NCI-H524 (cell line): ENCODE results near the gene RAI1.
A peak's percentile ranks its signal among the peaks of the same experiment; 100 is the strongest.
"Not testable (repeated sequence)": the region's sequence is repeated elsewhere in the genome, so short reads cannot be mapped to it uniquely, and the experiment has no call there.

Experiments used
- DNase-seq, 2 experiments: peaks; one replicate each; lab custom pipeline; 2025; lab: John Stamatoyannopoulos, UW

The RAI1 gene

GRCh38 chr17:17679748-17680147 is 1.5 kb upstream of the RAI1 start:
- no peak for DNase-seq

DNA sequence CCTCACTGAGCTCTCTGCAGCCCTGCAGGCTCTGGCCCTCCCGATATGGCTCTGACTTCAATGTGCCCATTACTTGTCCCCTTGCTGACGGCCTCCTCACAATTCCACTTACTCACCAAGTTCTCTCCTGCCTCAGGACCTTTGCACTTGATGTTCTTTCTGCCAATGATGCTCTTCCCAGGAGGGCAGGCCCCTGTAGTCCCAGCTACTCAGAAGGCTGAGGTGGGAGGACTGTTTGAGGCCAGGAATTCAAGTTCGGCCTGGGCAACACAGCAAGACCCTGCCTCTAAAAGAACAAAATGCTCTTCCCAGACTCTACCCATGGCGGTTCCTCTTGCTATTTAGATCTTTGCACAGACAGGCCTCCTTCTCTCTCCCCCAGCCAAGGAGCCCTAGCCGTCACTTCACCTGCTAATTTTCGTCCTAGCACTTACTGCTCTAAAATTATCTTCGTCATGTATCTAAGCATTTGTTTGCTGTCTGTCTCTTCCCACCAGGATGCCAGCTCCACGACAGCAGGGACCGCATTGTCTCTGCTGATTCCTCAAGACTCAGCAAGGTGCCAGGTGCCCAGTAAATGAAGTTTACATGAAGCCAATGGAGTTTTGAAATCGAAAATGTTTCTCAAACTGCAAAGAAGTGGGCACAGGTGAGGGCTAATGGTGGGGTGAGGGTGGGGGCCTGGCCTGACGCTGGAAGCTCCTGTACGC is 626 bp upstream of the RAI1 start:
- no peak for DNase-seq

DNA sequence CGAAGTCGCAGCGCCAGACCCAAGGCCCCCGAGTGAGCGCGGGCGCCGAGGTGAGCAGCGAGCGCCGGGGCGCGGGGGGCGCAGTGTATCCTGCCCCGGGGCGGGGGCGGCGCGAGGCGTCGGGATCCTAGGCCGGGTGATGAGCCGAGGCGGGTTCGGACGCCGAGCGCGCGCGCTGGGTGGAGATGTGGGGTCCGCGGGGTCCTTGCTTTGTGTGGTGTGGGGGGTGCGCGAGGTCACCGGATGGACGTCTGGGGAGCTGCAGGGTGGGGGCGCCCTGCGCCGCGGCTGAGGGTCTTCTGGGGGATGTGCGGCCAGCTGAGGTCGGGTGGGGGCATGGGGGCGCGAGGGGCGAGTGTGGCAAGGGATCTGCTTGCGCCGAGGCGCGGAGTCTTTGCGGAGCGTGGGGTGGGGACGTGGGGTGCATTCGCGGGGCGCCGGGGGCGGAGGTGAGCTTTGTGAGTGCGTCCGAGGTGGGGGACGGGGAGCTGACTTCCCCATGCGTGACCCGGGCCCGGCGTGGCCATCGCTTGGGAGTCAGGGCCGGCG is 560 bp downstream of the RAI1 start:
- DNase-seq, result peak in 1 of 2 experiments; percentile 41

DNA sequence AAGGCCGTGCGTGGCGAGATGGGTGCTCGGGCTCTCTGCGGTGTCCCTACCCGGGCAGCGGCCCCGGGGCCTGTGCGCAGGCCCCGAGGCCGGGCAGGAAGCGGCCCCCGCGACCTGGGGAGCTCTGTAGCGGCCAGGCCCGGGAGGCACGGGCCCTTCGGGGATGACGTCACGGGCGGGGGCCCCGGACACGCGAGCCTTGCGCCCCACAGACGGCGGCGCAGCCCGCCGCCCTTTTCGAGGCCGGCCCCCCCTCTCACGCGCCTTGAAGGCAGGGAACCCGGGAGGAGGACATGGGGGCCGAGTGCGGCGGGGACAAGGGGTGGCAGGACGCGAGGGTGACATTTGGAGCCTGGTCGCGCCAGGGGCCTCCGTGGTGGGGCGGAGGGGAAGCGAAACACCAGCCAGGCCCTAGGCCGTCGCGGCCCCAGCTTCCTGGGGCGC is 1.1 kb downstream of the RAI1 start:
- DNase-seq, result peak in 1 of 2 experiments; percentile 20

DNA sequence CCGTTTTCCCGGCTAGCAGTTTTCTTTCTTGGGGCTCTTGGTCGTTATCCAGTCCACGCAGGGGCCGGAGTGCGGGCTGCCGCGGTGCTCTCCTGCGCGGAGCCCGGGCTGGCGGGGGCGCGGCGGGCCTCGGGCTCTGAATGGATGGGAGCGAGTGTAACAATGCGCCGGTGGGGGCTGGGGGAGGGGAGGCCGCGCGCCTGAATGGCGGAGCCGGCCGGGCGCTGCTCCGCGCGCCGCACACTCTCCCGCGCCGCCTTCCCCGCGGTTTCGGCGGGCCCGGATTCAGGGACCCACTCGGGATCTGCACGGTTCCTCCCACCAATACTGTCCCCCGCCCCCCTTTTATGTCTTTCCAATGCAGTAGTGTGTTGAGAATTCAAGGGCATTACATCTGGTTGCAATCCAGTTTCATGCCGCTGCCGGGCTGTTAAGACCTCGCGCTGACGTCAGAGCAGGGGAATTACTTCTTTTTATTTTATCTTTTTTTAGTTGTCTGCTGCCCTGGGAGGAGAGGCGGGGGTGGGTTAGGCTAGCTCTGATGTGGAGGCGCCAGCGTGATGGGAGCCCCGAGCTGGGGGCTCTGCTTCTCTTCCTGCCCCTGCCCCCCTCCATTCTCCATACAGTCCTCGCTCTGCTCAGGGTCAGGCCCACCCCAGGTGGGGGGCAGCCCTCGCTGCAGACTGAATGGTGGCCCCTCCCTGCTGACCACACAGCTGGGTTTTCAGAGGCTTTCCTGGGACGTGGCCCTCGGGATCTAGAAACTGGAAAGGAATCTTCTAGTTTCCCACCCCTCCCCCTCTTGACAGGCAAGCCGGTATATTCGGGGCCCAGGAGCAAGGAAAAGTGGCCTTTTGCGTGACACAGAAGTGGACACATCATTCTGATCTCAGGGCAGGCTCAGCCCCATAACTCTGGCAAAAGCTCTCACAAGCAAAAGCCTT is 1.8 kb downstream of the RAI1 start:
- DNase-seq, result peak; percentile 24 to 33

DNA sequence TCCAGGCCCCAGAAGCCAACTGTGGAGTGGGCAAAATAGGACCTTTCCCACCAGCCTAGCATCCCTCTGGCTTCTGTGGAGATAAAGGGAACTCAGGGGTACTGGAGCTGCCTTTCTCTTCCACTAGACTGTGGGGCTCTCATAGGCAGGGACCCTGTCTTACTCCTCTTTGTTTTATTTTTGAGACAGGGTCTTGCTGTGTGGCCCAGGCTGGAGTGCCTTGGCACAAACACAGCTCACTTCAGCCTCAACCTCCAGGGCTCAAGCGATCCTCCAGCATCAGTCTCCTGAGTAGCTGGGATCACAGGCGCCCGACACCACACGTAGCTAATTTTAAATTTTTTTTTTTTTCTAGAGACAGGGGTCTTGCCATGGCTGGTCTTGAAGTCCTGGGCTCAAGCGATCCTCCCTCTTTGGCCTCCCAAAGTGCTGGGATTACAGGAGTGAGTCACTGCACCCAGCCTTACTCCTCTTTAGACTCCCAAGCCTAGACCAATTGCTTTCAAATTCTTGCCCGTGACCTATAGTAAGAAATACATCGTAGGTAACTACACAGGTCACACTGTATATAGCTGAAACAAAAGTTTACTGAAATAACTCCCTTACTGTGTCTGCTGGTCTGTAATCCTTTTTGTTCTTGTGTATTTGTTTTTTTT is 2.6 kb downstream of the RAI1 start:
- DNase-seq, result no peak

DNA sequence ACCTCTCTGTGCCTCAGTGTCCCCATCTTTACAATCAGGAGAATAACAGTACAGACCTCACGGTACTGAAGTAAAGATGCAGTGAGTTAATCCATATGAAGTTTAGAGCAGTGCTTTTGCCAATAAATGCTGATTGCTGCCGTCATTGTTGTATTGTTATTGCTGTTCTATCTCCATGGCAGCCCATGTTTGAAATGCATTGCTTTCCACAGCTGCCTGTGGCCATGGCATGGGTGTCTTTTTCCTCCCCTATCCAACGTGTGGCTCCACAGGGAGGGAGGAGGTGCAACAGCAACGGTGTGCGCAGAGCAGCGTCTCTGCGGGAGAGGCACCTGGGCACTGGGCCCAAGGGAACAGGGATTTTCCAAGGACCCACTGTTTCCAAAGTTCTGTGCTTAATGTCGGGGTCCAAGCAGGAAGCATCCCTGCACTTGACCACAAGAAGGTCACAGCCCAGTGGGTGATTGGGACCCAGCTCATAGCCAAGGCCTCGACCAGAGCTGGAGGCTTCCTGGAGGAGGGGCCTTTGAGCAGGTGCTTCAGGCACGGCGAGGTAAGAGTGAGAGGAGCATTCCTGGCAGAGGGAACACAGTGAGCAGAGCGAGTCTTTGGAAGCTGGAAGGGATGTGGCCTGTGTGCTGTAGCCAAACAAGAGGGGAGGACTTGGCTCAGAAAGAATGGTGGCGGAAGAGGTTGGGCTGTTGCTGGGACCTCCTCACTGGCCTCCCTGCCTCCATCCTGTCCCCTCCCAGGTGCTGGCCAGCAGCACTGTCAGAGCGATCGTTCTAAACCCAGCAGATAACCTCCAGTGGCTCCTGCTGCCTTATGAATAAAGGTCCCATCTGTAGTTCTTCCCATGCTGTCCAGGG is 3.9 kb downstream of the RAI1 start:
- DNase-seq, result no peak

DNA sequence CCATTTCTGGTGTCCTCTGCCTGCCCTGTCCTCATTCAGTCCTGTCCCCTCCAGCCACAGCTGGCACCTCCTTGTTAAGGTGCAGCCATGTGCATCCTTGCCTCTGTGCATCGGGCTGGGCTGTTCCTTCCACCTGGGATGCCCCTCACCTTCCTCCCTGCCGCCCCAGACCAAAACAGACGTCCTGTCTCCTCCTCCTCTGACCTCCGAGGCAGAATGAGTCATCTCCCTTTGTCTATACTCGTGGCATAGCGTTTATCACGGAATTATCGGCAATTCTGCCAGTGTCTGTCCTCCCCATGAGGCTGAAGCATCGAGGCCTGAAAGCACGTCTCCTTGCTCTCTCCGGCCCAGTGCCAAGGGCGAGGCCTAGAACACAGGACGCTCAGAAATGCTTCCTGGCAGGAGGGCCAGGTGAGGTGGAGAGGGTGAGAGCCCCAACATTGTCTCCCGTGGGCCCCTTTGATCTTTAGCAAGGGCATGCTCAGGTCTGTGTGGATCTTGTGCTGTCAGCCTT is 4.6 kb downstream of the RAI1 start:
- no peak for DNase-seq

- no peak for DNase-seq
Observed at GRCh38 chr17:17689312-17689711, 8.1 kb downstream of the RAI1 start.

DNA sequence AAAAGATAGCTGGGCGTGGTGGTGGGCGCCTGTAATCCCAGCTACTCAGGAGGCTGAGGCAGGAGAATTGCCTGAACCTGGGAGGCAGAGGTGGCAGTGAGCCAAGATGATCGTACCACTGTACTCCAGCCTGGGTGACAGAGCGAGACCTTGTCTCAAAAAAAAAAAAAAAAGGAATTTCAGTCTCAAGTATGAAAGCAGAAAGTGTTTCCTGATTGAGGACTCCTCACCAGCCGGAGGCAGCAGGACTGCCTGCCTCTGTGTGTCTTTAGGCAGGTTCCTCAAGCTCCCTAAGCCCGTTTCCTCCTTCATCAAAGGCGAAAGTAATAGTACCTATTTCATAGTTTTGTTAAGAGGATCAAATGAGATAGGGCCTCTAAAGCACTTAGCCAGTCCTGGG is 9.0 kb downstream of the RAI1 start:
- not testable (repeated sequence) for DNase-seq

DNA sequence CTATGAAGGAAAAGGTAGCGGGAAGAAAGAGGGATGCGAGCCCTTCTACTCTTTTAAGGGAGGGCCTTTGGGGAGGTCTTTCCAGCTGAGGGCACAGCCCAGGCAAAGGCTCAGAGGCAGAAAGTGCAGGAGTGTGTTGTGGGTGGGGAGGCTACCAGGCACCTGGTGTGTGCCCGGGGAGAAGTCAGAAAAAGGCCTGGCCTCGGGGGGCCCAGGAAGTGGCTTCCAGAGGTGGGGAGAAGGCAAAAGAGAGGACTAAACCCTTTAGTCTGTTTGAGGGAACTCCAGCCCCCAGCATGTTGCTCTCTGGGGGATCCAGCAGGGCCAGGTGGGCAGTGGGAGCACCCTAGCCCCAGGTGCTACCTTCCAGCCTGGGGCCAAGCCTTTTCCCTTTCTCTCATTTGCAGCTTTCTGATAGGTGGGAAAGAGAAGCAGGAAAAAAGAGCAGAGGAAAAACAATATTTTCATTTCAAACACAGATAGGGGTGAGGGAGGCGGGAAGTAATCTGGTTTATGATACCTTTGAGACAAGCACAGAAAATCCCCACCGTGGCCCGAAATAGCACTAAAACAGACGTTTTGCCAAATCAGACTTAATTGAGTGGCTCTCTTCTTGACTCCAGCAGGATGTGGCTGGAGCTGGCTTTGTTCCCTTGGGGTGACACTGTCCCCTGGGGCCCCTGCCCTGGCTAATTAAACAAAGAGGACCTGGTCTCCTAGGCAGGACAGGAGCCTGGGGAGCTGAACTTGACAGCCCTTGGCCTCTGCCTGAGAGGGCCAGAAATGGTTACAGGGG is 10.4 kb downstream of the RAI1 start:
- peak in 1 of 2 experiments; percentile 47 for DNase-seq

- no peak for DNase-seq
Observed at GRCh38 chr17:17692353-17693252, 11.3 kb downstream of the RAI1 start.

- peak; percentile 37 to 72 for DNase-seq
Observed at GRCh38 chr17:17693253-17694168, 12.3 kb downstream of the RAI1 start.

- peak; percentile 22 to 54 for DNase-seq
Observed at GRCh38 chr17:17694169-17695081, 13.2 kb downstream of the RAI1 start.

GRCh38 chr17:17696085-17696484 is 14.8 kb downstream of the RAI1 start:
- DNase-seq, result no peak

DNA sequence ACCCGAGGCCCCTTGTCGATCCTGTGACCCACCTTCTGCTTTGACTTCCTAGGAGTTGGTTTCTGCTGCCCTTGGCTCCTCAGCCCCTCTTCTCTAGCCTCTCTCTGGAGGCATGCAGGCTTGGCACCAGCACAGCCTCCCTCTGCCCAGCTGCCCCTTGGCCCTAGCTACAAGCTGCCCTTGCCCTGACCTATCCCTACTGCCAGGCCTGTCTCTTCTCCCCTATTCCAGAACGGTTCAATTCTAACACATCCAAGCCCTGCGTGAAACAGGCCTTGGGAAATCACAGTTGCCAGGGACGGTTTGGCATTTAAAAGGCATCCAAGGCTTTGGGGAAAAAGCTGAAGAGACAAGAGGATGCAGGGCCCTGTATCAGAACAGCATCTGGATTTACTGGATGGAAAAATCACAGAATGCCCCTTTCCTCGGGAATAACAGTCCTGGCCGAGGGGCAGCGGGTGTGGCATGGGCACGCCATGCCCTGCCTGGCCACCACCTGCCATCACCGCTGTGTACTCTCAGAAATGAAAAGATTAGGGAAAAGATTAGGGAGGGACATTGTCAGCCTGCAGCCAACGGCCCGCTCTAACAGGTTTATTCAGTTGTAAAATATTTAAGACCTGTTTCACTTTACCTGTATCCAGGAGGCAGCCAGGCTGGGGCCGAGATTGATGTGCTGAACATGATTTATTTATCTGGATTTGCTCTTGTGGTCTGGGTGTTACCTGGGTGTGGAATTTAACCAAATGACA is 15.8 kb downstream of the RAI1 start:
- peak in 1 of 2 experiments; percentile 20 for DNase-seq
